ENCODE measurements around the gene NMNAT2.
A peak's percentile ranks its signal among the peaks of the same experiment; 100 is the strongest.

The NMNAT2 gene

DNA sequence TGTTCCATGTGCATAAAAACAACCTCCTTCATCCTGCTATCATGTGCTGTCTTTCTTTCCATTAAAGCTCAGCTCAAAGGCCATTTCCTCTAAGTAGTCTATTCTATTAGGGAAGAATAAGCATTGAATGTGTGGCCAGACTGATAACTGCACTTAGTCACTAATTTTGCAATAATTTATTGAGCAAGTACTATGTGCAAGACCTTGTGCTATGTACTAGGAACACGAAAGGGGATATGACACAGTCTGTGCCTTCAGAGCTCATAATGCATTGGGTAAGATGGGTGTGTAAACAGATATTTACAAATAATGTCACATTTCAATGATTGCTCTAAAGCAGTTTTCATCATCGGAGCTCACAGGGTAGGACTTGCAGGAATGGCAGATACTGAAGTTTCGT is 54.2 kb downstream of the NMNAT2 start:
- DNase-seq = peak; percentile 2

DNA sequence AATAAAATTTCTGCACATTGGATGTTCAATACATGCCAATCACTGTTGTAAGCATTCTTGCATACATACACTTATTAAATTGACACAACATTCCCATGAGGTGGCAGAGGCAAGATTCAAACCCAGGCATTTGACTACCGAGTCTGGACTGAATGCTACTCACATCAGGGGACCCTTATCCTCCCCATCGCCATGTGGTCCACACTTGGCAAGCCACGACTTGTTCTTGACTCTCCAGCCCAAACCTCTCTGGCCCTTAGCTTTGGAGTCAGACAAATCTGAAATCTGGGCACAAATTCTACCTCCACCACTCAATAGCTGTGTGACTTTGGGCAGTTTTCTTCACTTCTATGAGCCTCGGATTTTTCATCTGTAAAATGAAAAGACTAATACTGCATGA is 57.1 kb downstream of the NMNAT2 start:
- DNase-seq = no peak

DNA sequence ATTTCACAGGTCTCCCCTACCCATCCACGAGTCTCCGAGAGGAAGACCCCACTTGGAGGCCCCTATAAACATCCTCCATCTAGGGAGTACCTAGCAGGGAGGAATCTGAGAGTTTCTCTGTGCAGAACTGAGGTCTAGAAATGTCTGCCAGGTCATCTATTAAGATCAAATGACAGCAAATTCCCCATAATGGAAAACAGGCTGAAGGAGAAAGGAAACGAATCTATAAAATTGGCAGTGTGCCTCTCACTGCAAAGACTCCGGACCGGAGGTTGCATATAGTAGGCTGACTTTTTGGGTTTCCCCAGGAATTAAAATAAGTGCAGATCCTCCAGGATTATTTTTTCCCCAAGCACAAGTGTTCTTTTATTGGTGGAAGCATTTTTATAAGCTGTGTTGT is 57.7 kb downstream of the NMNAT2 start:
- no peak for DNase-seq

DNA sequence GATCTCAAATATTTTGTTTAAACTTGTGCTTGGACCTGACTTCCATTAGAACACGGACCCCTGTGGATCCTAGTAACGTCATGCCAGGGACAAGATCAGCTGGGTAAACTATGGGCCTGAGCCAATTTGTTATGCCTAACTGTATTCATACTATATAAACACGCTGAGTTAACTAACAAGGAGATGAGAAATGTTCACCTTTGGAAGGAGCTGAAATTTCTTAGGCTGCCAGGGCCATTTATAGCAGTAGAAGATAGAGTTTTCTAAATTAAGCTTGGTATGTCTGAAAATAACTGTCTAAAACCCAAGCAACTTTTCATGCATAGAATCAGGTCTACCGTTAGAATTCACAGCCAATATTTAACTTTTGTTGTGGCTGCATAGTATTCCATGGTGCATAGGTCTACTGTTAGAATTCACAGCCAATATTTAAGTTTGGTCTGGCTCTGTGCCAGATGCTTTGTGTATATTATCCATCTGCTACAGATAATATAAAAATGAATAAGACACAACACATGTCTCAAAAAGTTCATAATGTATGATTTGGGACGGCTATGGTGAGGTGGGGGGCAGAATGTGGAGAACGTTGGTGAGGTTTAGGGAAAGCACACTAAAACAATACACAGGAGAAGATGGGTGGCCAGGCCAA is 61.5 kb downstream of the NMNAT2 start:
- DNase-seq = no peak

DNA sequence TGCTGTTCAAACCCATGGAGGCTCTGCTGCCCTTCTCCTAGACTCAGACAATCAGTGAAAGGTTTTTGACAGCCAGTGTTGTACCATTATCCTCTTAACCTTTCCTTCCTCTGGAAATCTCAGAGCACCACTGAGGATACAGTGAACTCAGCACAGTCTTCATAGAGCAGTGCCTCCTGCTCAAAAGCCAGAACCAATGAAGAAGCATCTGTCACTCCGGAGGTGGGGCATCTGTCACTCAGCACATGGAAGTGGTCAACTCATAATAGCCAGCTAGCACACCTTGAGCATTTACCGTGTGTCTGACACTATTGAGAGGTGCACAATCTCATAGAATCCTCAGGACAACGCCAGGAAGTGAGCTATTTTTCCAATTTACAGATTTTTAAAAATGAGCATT is 62.4 kb downstream of the NMNAT2 start:
- no peak for DNase-seq

DNA sequence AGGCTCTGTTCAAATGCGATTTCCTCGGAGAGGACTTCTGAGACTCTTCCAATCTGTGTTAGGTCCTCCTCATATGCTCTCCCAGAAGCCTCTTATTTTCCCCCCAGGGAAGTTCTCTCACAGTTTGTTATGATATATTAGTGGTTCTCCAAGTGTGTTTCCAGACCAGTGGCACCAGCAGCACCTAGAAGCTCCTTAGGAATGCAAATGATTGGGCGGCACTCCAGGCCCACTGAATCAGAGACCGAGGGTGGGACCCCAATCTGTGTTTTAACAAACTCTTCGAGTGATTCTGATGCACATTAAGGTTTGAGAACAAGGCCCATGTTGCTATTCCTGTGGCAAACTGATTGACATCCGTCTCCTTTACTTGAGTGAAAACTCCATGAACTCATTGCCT is 63.0 kb downstream of the NMNAT2 start:
- no peak for DNase-seq

DNA sequence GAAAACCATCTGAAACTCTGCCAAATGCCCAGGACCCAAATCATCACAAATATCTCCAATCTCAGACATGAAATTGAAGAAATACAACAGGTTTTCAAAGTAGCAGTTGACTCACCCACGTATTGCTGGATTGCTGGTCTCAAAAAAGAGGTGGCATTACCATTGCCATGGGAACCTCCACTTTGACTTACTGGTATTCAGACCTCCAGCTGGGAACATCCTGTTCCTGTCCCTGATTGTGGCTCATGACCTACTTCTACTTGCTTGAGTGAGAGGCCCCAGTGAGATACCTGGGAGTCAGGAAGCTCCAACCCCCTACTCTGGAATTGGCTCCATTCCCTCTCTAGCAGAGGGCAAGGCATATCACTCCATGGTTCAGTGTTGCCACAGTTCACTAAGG is 64.6 kb downstream of the NMNAT2 start:
- DNase-seq = no peak

DNA sequence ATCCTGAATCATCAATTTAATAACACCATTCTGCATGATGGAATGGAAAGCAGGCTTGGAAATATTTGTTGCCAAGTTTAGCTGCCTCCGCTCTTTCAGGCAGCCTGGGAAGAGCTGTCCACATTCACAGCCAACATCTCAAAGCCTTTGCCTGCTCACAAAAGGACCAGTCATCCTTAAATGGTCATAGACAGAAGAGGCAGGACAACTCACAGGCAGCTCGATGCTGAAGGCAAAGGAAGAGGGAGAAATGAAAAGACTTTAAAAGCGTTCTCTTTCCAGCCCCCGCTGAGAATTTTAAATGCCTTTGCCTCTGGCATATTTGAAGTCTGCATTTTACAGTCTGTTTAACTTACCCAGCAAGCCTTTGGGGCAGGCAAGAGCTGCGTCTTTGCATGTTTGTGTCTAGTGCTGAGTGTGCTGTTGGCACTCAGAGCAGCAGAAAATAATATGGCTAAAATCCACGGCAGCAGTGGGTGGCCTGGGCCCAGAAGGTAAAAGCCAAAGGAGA is 68.9 kb downstream of the NMNAT2 start:
- DNase-seq = no peak

DNA sequence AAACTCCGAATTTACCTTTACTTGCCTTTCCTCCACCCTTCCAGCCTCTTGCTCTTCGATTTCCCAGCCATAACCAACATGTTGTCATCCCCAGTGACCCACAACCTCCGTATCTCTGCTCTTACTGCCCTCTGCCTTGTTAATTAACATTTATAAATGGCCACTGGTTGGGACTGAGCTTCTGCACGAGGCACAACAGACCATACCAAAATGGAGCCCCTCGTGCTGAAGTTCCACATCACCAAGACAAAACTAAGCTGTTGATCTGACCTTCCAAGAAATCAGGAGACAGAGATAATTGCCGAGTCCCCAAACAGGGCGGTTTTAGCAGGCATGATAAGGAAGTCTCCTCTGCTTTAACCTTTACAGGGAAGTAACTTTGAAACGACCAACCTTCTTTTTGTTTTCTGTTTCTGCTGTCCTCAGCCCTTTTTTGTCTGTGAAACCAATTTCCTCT is 71.9 kb downstream of the NMNAT2 start:
- no peak for DNase-seq

DNA sequence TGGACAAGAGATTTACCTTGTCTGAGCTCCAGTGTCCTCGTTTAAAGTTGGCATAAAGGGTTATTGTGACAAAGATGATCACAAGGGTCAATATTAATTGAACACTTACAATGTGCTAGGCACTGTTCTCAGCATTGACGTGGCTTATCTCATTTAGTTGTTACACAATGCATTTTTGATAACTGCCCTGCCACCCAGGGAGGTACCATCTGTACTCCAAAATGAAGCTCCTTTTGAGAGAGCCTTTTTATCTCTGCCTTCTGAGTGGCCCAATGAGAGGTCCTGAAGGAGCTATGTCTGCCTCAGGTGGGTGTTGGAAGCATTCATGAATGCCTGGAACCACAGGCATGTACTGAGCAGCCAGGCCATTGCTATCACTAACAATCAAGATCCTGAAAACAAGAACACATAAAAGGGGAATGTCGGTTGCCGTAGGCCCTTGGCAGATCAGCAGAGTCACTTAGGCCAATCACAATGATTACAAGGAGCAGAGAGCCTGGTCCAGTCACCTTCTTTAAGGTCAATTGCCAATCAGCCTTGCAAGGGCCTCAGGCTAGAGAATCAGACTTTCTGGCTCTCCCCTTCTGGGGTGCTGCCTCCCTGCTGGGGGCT is 78.5 kb downstream of the NMNAT2 start:
- no peak for DNase-seq

DNA sequence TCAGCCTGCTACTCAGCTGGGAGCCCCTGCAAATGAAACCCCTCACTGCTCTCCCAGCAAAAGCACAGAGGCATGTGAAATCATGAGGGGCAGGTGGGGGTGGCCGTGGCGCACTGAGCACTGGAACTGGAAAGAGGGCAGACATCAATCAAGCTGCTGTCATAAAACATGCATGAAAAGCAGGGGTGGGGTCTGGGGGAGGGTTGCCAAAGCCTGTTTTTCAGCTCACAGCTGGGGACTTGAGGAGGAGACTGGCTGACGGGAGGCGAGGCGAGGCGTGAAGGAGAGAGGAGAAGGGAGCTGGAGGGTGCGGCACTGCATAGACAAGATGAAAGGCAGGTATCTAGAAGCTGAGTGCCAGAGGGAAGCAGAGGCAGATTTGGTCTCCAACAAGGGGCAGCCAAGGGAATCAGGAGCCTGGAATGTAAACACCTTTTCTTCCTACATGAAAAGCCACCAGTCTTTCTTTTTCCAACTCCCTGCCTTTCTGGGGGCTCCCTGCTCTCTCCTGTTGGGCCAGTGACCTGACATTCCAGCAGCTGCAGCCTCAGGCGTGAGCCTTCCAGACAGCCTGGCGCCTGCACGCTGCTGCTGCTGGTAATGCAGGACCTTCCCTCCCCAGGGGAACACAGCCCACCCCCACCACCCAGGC is 87.0 kb downstream of the NMNAT2 start:
- DNase-seq = no peak

DNA sequence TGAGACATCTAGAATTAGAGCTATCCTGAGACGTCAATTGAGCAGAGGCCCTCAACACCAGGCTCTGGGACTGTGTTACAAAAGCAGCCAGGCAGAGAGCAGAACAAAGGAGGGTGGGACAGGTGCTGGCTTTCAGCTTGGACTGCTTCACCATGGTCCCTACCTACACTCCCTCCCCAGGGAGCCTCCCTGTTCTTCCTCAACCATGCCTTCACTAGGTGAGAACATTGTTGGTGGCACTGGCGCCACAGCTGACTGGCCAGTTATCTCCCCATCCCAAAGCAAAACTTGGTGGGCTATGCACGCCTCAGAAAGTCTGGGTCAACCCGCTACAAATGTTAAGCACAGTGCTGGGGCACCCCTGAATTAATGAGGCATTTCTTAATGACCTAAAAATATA is 87.8 kb downstream of the NMNAT2 start:
- DNase-seq = no peak

DNA sequence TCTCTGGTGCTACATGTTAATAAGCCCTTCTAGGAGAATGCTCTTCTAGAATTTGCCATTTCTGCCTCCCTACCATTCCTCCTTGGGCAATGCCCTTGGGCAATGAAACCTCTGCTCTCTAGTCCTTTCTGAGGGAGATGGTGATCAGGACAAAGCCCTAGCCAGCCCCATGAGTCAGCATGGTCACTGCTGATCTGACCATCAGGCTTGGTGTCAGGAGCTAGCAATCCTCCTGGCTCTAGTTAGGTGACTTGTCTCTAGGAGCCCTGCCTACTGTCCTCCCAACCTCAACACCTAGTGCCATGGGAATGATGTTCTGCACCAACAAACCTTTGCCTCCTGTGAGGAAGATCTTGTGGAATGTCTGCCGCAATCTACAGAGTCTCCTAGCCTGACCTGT is 89.8 kb downstream of the NMNAT2 start:
- no peak for DNase-seq

DNA sequence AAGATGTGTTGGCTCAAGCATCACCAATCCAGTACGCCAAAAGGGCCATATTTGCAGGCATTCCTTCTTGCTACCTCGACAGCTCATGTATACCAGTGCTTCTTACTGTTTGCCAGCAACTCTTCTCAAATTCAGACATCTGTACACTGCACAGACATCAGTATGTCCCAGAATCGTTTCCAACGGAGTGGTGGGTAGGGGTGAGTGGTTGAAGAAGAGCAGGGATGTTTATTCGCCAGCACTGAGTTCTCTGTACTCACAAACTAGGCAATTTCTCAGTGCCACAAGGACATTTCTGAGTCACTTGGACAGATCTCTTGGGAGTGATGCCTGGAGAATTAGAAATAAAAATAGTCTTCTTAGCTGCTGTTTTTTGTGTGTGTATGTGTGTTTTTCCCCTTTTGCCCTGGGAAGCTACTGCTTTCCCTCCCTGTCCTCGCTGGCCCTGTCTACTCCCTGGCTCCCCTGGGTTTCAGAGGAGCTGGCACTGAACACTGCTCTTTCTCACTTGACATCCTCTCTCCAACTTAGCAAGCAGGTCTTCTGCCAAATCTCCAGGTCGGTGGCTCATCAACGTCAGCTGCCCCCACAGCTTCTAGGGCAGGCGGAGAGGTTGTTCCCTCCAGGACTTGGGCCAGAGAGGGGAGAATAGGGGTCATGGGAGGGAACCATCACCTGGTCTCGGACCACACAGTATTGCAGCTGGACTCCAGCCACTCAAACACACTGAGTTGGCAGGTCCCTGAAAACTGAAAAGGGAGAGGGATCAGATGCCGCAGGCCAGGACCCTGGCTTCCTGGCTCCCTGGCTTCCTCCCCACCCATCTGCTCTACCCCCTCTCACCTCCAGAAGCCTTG is 90.5 kb downstream of the NMNAT2 start:
- DNase-seq = no peak

DNA sequence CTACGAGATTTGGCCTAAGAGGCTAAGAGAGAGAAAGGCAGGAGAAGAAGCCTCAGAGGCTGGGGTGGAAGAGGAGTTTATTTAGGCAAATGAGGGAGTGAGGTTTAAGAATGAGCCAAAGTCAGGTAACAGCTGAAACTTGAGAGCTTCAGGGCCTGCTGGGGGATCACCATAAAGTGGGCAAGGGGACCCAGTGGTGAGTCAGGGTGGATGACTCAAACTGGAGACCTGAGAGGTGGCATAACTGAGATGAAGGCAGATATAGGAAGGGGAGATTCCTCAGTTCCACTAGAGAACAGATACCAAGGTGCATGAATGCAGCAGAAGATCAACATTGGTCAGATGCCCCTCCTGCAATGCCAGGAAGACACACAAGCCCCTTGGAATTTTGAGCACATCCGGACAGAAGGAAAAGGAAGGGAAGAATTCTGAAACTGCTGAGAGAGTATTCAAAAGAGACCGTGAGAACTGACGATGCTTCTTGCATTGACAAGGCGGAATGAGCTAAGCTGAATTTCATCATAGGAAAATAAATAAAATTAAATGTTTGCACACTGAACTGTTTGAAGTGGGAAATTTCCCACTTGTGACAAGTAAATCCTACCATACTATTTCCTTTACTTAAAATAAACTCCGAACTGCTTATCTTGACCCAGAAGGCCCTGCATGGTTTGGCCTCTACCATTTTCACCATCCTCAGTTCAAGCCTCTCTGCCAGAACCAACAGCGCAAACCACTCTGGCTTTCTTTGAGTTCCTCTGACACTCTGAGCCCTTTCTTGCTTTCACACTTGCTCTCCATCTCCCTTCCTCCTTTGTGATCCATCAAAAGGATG is 94.1 kb downstream of the NMNAT2 start:
- no peak for DNase-seq

DNA sequence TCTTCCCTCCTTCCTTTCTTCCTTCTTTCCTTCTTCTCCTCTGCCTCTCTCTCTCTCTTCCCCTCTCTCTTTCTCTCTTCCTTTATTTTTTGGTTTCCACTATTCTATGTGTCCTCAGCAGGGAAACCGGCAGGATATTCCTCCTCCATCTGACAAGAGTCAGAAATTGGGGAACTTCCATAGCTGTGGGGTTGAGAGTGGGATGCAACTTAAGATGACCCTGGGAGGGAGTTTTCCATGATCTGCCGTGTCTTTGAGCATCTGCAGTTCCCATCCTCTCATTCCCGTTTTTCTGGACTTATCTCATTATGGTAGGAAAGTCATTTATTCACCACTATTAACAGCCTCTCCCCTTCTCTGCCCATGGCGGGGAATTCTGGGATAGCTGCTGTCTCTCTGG is 98.6 kb downstream of the NMNAT2 start:
- DNase-seq = no peak

DNA sequence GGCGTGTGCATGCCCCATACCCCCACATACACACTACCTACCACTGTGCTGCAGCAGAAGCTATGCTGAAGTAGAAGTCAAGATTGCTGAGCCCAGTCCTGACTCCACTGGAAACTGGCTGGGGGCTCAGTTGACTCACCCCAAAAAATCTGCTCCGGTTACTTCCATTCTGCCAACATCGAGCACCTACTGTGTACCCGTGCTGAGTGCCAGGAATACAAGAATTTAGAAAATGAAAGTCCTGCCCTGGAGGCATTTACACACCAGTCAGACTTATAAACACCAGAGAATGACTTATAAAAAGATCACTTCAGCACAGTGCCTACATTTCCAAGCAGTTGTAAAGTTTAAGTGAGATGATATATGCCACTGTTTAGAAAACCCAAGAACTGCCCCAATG is 99.1 kb downstream of the NMNAT2 start:
- DNase-seq = no peak

DNA sequence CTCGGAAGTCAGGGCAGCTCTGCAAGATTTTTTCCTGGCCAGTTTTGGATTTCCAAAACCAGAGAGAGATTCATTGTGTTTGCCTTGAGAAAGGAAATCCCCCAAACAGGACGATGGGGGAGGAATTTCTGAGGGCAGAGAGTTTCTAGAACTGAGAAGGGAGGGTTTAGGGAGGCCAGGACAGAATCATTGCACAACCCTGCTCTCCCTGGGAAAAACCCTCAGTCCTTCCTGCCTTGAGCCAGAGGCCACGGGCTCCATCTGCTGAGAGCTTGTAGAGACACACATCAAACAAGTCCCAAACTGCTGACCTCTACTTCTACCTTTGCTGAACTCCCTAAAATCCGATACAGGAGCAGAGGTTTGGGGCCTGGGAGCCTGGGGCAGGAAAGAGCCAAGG is 99.7 kb downstream of the NMNAT2 start:
- no peak for DNase-seq

DNA sequence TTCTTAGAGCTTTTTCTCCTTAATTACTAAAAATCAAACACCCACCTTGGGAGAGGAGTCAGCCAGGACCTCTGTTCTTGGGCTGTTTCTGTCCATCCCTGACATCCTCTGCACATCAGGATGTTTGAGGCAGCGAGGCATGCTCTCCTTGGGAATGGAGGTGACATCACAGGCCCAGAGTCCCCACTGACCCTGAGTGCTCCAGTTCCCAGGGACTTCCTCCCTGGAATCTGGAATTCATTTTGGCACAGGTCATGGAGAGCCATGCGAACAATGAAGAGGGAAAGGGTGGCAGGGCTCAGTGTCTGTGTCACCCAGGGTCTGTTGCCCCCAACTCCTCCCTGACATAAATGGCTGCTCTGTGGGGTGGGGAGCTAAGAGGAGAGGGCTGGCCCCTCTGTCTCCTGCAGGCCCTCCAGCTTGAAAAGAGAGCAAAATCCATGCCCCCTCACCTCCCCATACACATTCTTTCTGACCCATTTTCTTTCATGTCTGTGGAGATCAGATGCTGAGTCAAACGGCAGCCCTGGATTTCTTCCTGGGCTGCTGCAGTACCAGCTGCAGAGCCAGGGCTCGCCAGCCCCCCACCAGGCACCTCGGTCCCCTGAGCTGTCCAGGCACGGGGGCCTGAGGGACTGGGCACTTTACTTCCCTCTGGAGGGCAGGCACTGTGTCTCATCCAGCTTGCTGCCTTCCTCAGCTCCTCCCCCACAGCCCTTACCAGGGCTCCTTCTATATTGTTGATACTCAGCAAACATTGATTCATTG is 102.0 kb downstream of the NMNAT2 start:
- DNase-seq = no peak

DNA sequence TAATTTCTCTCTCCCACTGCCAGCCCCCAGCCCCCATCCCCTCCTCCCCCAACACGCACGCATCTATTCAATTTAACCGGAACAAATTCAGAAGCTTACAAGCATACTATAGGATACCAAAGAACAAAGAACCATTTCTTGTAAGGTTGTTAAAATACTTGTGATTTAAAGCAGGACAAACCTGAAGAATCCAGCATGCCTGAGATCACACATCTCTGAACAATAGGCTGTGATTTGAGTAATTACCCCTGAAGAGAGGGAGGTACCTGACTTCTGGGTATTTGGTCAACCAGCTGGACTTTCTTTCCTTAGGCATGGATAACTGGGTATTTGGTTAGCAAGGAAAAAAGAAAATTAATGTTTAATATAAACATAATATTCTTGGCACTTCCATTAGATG is 105.1 kb downstream of the NMNAT2 start:
- no peak for DNase-seq

DNA sequence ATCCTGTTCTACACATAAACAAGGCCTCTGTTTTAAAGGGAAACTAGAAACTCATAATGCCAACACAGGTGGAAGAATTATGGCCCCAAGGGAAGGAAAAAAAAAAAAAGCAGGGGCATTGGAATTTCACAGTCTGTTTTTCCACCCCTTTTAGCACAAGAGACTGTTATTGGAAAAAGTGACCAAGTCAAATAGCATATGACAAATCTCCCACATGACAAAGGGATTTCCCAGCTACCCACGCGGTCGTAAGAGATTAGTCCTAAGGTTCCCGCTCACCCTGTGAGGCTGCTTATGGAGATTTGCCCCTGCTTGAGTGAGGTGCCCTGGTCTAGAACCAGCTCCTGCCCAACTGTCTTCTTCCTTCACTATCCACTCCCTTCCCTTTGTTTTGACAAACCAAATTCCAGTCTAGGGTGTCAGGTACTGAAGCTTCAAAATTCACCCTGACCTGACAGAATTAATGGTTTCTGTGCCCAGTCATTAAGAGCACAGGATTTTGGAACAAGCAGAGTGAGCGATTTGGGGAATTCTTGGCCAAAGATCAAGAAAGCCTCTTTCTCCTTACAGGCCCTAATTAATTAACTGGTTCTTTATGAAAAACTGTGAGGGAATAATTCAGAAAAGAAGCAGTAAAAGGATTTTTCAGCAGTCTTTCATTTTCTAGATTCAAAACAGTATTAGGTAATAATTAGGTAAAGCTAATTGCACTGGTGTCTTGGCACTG is 107.3 kb downstream of the NMNAT2 start:
- DNase-seq = no peak
